Stimulated activated CD8-positive, alpha-beta memory T cell treated with anti-CD3 and anti-CD28 coated beads, Interleukin-15, amount 100 ng/mL, for 48 hours (primary cell): Measurements from ENCODE around the gene PAXIP1.

Experiments used
- DNase-seq, 2 donors: peaks; one replicate each; pipeline ENCODE4 v3.0.0-alpha.2; 2020; ENCODE audit warnings: low read depth in 2 of 2

PAXIP1 gene

DNA sequence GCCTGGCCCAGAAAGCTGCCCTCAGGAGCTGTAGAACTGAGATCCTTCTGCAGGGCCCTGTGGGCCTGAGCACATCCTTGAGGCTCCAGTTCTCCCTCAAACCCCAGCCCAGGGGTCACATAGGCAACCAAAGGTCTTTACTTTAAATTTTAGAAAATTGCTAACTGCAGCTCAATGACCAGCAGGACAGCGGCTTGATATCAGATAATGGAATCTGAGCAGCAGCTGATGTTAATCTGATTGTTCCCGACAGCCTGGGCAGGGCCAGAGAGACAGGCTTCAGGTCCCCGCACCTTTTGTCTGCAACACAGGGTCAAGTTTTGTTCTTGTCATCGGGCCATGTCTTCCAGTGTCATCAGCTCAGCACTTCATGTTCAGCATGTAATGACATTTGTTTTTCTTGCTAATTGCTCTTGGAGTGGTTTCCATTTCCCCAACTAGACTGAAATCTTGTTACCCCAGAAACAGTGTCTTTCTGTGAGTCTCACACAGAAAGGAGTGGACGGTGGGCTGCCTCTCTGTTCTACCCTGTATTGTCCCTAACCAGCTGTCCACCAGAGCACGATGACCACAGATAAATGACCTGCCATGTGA is 91.0 kb downstream of the PAXIP1 start:
- no peak for DNase-seq

GRCh38 chr7:154911411-154911810 is 91.5 kb downstream of the PAXIP1 start:
- no peak for DNase-seq

GRCh38 chr7:154910977-154911376 is 91.9 kb downstream of the PAXIP1 start:
- DNase-seq = no peak

DNA sequence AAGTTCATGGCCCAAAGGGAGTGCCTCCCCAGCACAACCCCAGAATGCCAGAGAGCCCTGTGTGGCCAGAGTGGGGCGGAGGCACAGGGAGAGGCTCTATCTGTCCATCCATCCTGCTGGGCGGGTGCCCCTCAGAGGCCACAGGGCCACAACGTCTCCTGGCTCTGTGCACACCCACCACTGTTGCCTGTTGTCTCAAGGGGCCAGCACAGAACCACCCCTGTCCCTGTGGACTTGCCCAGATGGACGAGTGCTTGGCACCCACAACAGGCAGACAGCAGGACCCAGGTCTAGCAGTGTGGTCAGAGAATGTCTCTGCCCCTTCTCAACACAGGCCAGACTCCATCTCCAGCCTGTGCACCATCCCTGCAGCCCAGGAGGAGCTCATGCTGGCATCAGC is 92.8 kb downstream of the PAXIP1 start:
- DNase-seq = no peak

DNA sequence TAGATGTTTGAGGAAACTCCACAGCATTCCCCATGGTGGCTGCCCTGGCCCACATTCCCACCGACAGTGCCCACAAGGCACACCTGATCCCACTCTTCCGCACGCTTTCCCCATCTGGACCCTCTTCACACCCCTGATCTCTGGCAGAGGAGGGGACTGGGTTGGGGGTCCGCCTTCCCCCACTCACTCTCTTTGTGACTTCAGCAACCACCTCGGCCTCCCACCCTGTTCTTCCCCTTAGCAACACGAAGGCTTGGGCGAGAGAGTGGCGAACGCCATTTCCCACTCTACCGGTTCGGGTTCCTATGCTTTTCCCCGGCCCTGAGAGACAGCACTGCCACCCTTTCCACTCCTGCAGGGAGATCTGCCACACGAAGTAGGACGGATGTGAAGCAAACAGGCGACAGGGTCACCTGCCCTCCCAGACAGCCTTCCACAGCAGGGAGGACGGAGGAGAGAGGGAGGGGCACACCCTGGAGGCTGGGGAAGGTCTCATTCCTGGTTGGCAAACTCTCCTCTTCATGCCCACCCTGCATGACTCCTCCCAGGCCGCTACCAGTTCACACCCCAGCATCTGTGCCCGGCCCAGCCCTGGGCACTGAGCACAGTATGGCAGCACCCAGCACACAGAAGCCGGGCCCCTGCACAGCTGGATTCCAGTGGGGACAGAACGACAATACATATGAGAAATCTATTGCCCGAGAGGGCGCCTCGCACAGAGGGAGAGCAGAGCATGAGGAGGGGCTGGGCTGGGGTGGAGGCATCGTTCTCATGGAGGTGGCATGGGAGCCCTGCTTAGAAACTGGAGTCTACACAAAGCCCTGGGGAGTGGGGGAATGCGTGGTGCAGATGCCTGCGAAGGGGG is 93.5 kb downstream of the PAXIP1 start:
- DNase-seq = no peak

DNA sequence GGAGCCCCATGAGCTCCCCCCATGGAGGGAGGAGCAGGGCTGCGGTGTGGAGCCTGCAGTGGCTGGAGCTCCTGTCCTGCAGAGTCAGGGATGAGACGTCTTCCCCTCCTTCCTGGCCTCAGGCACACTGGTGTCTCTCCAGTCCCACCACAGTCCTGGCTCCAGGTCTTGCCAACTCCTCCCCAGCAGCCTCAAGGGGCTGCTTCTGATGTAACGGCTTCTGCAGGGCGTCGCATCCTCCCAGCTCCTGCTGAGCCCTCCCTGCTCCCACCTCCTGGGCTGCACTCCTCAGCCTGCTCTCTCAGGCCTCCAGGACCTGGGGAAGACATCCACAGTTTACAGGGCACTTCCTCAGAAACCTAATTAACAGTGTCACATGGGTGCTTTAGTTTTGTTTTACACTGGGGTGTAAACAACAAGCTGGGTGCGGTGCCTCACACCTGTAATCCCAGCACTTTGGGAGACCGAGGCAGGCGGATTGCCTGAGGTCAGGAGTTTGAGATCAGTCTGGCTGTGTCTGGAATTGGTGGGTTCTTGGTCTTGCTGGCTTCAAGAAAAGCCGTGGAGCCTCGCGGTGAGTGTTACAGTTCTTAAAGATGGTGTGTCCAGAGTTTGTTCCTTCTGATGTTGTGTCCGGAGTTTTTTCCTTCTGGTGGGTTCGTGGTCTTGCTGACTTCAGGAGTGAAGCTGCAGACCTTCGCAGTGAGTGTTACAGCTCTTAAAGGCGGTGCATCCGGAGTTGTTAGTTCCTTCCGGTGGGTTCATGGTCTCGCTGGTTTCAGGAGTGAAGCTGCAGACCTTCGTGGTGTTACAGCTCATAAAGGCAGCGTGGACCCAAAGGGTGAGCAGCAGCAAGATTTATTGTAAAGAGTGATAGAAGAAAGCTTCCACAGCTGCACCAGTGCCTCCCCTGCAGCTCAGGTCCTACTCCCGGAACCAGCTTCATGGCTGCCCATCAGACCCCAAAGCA is 95.0 kb downstream of the PAXIP1 start:
- DNase-seq = no peak

GRCh38 chr7:154906736-154907355 is 96.1 kb downstream of the PAXIP1 start:
- no peak for DNase-seq

DNA sequence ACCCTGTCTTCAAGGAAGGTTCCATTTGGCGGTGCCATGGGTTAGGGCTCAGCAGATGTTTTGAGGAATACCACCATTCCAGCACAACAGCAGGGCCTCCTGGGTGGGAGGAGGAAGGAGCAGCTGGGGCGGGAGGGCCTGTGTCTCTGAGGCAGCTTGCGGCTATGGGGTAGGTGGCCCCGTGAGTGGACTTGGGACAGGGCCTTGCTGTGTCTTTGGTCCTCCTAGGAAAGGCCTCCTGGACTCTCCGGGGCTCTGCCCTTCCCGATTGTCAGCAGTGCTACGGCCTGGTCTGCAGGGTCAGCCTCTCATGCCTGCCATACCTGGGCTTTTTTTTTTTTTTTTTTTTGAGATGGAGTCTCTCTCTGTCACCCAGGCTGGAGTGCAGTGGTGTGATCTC is 96.7 kb downstream of the PAXIP1 start:
- DNase-seq = no peak

- DNase-seq = no peak
These were observed 97.3 kb downstream of the PAXIP1 start for GRCh38 chr7:154905615-154906014.

- no peak for DNase-seq
These were observed 97.8 kb downstream of the PAXIP1 start for GRCh38 chr7:154905146-154905545.

DNA sequence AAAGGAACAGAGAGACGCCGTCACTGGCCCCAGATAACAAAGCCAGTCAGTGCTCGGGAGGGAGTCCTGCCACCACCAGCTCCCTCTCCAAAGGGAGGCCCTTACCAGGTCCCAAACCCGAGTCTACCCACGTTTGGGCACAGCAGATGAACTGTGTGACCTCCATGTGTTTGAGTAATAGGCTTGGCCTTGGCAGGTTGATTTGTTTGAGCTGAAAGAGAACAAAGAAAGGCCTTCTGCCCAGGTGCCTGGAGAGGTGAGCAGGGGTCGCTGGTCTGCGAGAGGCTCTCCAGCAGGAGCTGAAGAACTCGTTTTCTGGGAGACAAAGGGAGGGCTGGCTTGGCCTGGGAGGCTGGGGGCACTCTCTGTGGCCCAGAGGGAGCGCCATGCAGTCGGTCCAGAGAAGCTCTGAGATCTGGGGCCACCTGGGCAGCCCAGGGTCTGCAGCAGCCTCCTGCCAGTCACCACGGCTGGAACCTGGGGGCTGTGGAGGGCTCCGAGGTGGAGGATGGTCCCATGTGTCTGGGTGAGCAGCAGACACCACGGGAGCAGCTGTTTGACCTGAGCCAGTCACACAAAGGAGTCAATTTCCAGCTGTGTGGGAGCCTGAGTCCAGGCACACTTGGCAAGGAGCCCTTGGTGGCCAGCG is 99.7 kb downstream of the PAXIP1 start:
- DNase-seq = no peak

GRCh38 chr7:154902600-154903082 is 100.3 kb downstream of the PAXIP1 start:
- DNase-seq = no peak

DNA sequence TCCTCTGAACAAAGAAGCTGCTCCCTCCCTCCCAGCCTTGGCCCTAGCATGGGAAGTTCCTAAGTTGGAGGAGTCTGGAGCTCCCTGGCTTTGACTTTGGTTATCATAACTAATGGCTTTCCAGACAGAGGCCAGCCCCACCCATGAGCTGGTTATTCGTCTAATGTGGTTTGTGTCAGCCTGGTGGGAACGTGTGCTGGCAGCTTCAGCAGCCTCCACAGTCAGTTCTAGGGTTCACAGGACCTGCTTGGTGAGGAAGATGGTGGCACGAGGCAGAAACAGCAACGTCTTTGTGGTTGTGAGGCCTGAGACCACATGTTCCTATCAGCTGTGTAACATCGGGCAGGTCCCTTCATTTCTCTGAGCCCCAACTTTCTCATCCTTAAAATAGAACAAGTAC is 103.1 kb downstream of the PAXIP1 start:
- DNase-seq = no peak

DNA sequence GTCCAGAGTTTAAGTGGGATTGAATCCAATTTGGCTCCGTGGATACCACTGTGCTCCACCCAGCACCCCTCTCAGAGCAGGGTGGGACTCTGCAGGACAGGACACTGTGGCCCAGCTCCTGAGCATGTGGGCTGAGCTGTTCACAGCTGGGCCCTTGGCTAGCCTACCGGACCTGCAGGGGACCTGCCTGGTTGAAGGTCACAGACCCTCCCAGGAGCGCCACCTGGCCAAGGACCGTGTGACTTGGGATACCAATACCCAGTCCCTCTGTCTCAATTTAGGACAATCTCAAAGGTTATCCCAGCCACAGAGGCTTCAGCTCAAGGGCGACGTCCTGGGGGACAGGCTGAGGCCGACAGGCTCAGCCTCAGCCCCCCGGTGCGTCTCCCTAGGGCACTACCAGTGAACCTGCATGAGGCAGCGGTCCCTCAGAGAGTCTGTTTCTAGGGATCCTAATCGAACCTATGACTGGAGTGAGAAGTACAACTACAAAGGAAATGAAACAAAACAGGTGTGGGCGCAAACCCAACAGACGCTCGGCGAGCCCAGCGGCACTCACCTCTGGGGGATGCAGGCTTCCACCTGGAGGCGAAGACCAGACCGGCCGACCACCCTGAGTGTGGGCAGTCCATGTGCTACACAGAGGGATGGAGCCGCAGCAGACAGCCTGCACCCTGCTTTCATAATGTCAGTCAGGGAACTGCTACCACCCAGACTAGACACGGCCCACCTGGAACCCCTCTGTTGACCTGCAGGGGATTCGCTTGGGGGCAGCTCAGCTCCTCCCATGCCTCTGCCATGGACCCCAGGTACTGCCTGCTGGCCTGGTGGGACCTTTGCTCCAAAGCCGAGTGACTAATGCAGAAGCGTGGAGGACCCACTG is 103.7 kb downstream of the PAXIP1 start:
- DNase-seq = no peak

- no peak for DNase-seq
These were observed 106.8 kb downstream of the PAXIP1 start for GRCh38 chr7:154896076-154896475.
